ENCODE measurements around the gene SEPTIN2. TPM values are rescaled to one million over a fixed set of nuclear protein-coding genes. Genes with fewer than 3 reads are reported as not detected.

The SEPTIN2 gene
- total RNA-seq, 1 donor from 2014 or later: 302 TPM

GRCh38 chr2:241334813-241335212 is 19.1 kb downstream of the SEPTIN2 start:
- DNase-seq: no peak
- Mint-ChIP-seq H3K36me3 (ENCODE audit: unreplicated experiment) (peaks cover 4% of the 10 kb centered on the region), H3K27ac (ENCODE audit: unreplicated experiment) (no peak overlapping the region), H3K4me1 (ENCODE audit: low read depth, unreplicated experiment) (no peaks in the 10 kb centered on the region), H3K4me3 (ENCODE audit: unreplicated experiment) (no peak overlapping the region), H3K27me3 (ENCODE audit: unreplicated experiment) (peaks cover 2% of the 10 kb centered on the region), H3K9me3 (ENCODE audit: unreplicated experiment) (no peaks in the 10 kb centered on the region)
- TF ChIP-seq, protein P1, sequence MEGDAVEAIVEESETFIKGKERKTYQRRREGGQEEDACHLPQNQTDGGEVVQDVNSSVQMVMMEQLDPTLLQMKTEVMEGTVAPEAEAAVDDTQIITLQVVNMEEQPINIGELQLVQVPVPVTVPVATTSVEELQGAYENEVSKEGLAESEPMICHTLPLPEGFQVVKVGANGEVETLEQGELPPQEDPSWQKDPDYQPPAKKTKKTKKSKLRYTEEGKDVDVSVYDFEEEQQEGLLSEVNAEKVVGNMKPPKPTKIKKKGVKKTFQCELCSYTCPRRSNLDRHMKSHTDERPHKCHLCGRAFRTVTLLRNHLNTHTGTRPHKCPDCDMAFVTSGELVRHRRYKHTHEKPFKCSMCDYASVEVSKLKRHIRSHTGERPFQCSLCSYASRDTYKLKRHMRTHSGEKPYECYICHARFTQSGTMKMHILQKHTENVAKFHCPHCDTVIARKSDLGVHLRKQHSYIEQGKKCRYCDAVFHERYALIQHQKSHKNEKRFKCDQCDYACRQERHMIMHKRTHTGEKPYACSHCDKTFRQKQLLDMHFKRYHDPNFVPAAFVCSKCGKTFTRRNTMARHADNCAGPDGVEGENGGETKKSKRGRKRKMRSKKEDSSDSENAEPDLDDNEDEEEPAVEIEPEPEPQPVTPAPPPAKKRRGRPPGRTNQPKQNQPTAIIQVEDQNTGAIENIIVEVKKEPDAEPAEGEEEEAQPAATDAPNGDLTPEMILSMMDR (IDR thresholded peaks at IDR 0.05; ENCODE audit: partially characterized antibody, unreplicated experiment): no peak

GRCh38 chr2:241339839-241340630 is 24.3 kb downstream of the SEPTIN2 start:
- Mint-ChIP-seq H3K9me3 (ENCODE audit: unreplicated experiment) (no peaks in the 10 kb centered on the region), H3K4me3 (ENCODE audit: unreplicated experiment) (no peak overlapping the region), H3K36me3 (ENCODE audit: unreplicated experiment) (peaks cover 8% of the 10 kb centered on the region), H3K27ac (ENCODE audit: unreplicated experiment) (no peak overlapping the region), H3K4me1 (ENCODE audit: low read depth, unreplicated experiment) (no peaks in the 10 kb centered on the region), H3K27me3 (ENCODE audit: unreplicated experiment) (no peaks in the 10 kb centered on the region)
- DNase-seq: no peak
- TF ChIP-seq, protein P1 (IDR thresholded peaks at IDR 0.05; ENCODE audit: partially characterized antibody, unreplicated experiment): no peak

- DNase-seq: no peak
- no peaks in the 10 kb centered on the region for H3K27me3 Mint-ChIP-seq (ENCODE audit: unreplicated experiment)
- H3K4me1 Mint-ChIP-seq (ENCODE audit: low read depth, unreplicated experiment): no peaks in the 10 kb centered on the region
- TF ChIP-seq, protein P1 (IDR thresholded peaks at IDR 0.05; ENCODE audit: partially characterized antibody, unreplicated experiment): no peak
- no peaks in the 10 kb centered on the region for H3K9me3 Mint-ChIP-seq (ENCODE audit: unreplicated experiment)
- no peak overlapping the region for H3K4me3 Mint-ChIP-seq (ENCODE audit: unreplicated experiment)
- H3K27ac Mint-ChIP-seq (ENCODE audit: unreplicated experiment): no peak overlapping the region
- H3K36me3 Mint-ChIP-seq (ENCODE audit: unreplicated experiment): peaks cover 8% of the 10 kb centered on the region
Observed at GRCh38 chr2:241340631-241341163, 25.0 kb downstream of the SEPTIN2 start.

DNA sequence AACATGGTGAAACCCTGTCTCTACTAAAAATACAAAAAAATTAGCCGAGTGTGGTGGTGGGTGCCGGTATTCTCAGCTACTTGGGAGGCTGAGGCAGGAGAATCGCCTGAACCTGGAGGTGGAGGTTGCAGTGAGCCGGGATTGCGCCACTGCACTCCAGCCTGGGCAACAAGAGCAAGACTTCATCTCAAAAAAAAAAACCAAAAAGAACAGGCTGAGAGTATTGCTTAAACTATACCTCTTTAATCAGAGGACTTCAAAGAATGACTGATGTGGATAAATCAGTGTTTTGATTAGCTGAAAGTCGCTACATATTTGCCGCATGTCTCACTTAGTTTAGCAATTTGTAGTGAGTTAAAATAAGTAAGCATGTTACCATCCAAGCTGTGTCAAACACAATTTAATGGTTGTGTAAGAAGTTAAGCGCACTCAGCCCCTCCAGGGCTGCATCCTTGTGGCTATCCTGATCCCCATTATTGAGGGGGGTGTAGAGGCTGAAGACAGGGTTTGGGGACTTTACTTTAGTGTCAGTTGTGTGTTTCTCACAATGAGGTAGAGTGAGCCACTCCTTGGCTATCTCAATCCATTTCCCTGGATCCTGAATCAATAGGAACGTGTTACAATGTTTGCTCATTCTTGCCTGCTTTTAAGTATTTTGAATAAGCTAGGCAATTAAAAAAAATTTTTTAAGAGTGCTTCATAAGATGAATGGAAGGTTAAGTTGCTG is 29.4 kb downstream of the SEPTIN2 start:
- Mint-ChIP-seq H3K4me1 (ENCODE audit: low read depth, unreplicated experiment) (no peaks in the 10 kb centered on the region), H3K4me3 (ENCODE audit: unreplicated experiment) (no peak overlapping the region), H3K27ac (ENCODE audit: unreplicated experiment) (no peak overlapping the region), H3K27me3 (ENCODE audit: unreplicated experiment) (peaks cover 1% of the 10 kb centered on the region), H3K36me3 (ENCODE audit: unreplicated experiment) (peaks cover 4% of the 10 kb centered on the region), H3K9me3 (ENCODE audit: unreplicated experiment) (no peaks in the 10 kb centered on the region)
- TF ChIP-seq, protein P1 (IDR thresholded peaks at IDR 0.05; ENCODE audit: partially characterized antibody, unreplicated experiment): no peak
- no peak for DNase-seq
